H1 (cell line): ENCODE results near the gene IRF4. TPM values are rescaled to one million over a fixed set of nuclear protein-coding genes. Genes with fewer than 3 reads are reported as not detected.

Experiments
- CTCF ChIA-PET: fragments of 300-600 bp; sonication (Branson Sonifier 250); formaldehyde crosslinking; loops from one replicate; lab custom pipeline; 2021; ENCODE audit not compliant: partially characterized antibody; lab: Charles Lee
- POLR2A ChIA-PET: fragments of 300-600 bp; sonication (Branson Sonifier 250); formaldehyde crosslinking; loops from one replicate; lab custom pipeline; 2021; ENCODE audit warnings: inconsistent platforms; ENCODE audit not compliant: partially characterized antibody; lab: Charles Lee
- DNase-seq, 2 experiments: peaks; one replicate each; pipeline versions ENCODE4 v3.0.0 to v3.0.0-alpha.2; 2010 to 2022; ENCODE audit warnings: low spot score in 2 of 2, low read depth in 1 of 2, mixed read lengths in 1 of 2
- FAIRE-seq: peaks from 2 replicates; lab custom pipeline; 2011; peaks lifted over from hg19 to GRCh38; lab: Jason Lieb, UNC
- H2AFZ ChIP-seq: 2 replicates; pipeline ENCODE4 v1.8.1; 2012; ENCODE audit warnings: low read length, inconsistent platforms
- H2AK5ac ChIP-seq: 2 replicates; pipeline ENCODE4 v1.6.1; 2013; ENCODE audit warnings: low read depth, low read length
- H2BK120ac ChIP-seq: replicated peaks from 2 replicates; pipeline ENCODE3; 2013; ENCODE audit warnings: low read depth, low read length, inconsistent platforms
- H2BK12ac ChIP-seq: 2 replicates; pipeline ENCODE4 v1.6.1; 2013; ENCODE audit warnings: low read depth, low read length
- H2BK15ac ChIP-seq: 2 replicates; pipeline ENCODE4 v1.6.1; 2013; ENCODE audit warnings: low read length
- H2BK20ac ChIP-seq: 2 replicates; pipeline ENCODE4 v1.6.1; 2013; ENCODE audit warnings: low read length
- H2BK5ac ChIP-seq: 2 replicates; pipeline ENCODE4 v1.6.1; 2013; ENCODE audit warnings: low read depth, low read length
- H3K14ac ChIP-seq: 2 replicates; pipeline ENCODE4 v1.6.1; 2013; ENCODE audit warnings: inconsistent platforms; ENCODE audit not compliant: insufficient read length
- H3K18ac ChIP-seq: 2 replicates; pipeline ENCODE4 v1.6.1; 2013; ENCODE audit warnings: low read length; ENCODE audit errors: extremely low read depth
- H3K23ac ChIP-seq: 2 replicates; pipeline ENCODE4 v1.6.1; 2013; ENCODE audit warnings: inconsistent platforms; ENCODE audit not compliant: insufficient read length
- H3K23me2 ChIP-seq: 2 replicates; pipeline ENCODE4 v1.6.1; 2013; ENCODE audit warnings: low read depth, low read length
- H3K27ac ChIP-seq: 2 replicates; pipeline ENCODE4 v1.6.1; 2011; ENCODE audit warnings: low read depth, low read length, inconsistent platforms
- H3K27me3 ChIP-seq, 4 experiments: replicated peaks in 1 of 4; 1 replicate in 1 of 4; 2 replicates in 3 of 4; pipeline versions ENCODE4 v1.6.1 to v1.8.1; 2011 to 2013; ENCODE audit warnings: low read length in 3 of 4, mild to moderate bottlenecking in 3 of 4, inconsistent platforms in 2 of 4, mixed read lengths in 2 of 4, moderate library complexity in 1 of 4; ENCODE audit not compliant: control insufficient read depth in 3 of 4, insufficient read depth in 3 of 4; ENCODE audit errors: extremely low read depth in 1 of 4
- H3K36me3 ChIP-seq, 4 experiments: 2 replicates each; pipeline versions ENCODE4 v1.6.1 to v1.8.1; 2011 to 2013; ENCODE audit warnings: mild to moderate bottlenecking in 4 of 4, low read length in 3 of 4, moderate library complexity in 2 of 4, control low read depth in 1 of 4, inconsistent platforms in 1 of 4; ENCODE audit not compliant: insufficient read depth in 4 of 4, control insufficient read depth in 2 of 4
- H3K4ac ChIP-seq: replicated peaks from 2 replicates; pipeline ENCODE3; 2013; ENCODE audit warnings: low read length, low read depth, mixed read lengths, inconsistent platforms; ENCODE audit not compliant: insufficient read length
- H3K4me1 ChIP-seq, 4 experiments: replicated peaks in 1 of 4; 1 replicate in 1 of 4; 2 replicates in 3 of 4; pipeline versions ENCODE4 v1.6.1 to v1.8.1; 2011 to 2013; ENCODE audit warnings: low read length in 3 of 4, inconsistent platforms in 2 of 4, mixed read lengths in 1 of 4; ENCODE audit not compliant: insufficient read depth in 4 of 4, control insufficient read depth in 3 of 4
- H3K4me2 ChIP-seq, 2 experiments: 2 replicates each; pipeline versions ENCODE4 v1.6.1 to v1.8.1; 2011 to 2013; ENCODE audit warnings: low read depth in 2 of 2, low read length in 2 of 2, control low read depth in 1 of 2, inconsistent platforms in 1 of 2, mild to moderate bottlenecking in 1 of 2; ENCODE audit not compliant: insufficient read depth in 1 of 2
- H3K4me3 ChIP-seq, 4 experiments: fragments of 200-600, 300-600 bp in 1 of 4; sonication (generic), shearing (Covaris generic), sonication (Bioruptor Twin) in 1 of 4; 2 replicates each; pipeline versions ENCODE4 v1.5.1 to v1.8.1; 2011 to 2016; ENCODE audit warnings: low read length in 4 of 4, low read depth in 3 of 4, control low read depth in 2 of 4, inconsistent platforms in 2 of 4, mild to moderate bottlenecking in 2 of 4, mixed read lengths in 1 of 4, moderate library complexity in 1 of 4; ENCODE audit not compliant: insufficient read depth in 2 of 4; ENCODE audit errors: extremely low read depth in 1 of 4
- H3K56ac ChIP-seq: replicated peaks from 2 replicates; pipeline ENCODE3; 2013; ENCODE audit warnings: low read depth, mild to moderate bottlenecking, mixed read lengths, low read length, inconsistent platforms; ENCODE audit not compliant: insufficient read length
- H3K79me1 ChIP-seq: 2 replicates; pipeline ENCODE4 v1.6.1; 2013; ENCODE audit warnings: low read depth, low read length, control low read depth
- H3K79me2 ChIP-seq, 2 experiments: 2 replicates each; pipeline versions ENCODE4 v1.6.1 to v1.8.1; 2012 to 2013; ENCODE audit warnings: low read length in 2 of 2, mild to moderate bottlenecking in 2 of 2, inconsistent platforms in 1 of 2; ENCODE audit not compliant: insufficient read depth in 2 of 2, control insufficient read depth in 1 of 2
- H3K9ac ChIP-seq, 4 experiments: replicated peaks in 1 of 4; 1 replicate in 1 of 4; 2 replicates in 3 of 4; pipeline versions ENCODE4 v1.6.1 to v1.8.1; 2011 to 2013; ENCODE audit warnings: low read depth in 3 of 4, low read length in 3 of 4, control low read depth in 2 of 4, mild to moderate bottlenecking in 2 of 4, moderate library complexity in 2 of 4, inconsistent platforms in 1 of 4; ENCODE audit errors: extremely low read depth in 1 of 4
- H3K9me3 ChIP-seq, 2 experiments: 2 replicates each; pipeline versions ENCODE4 v1.6.1 to v1.8.1; 2012 to 2013; ENCODE audit warnings: mild to moderate bottlenecking in 2 of 2, moderate library complexity in 2 of 2, control low read depth in 1 of 2, inconsistent platforms in 1 of 2, low read depth in 1 of 2, low read length in 1 of 2, mixed read lengths in 1 of 2; ENCODE audit not compliant: insufficient read depth in 2 of 2
- H4K20me1 ChIP-seq, 2 experiments: replicated peaks in 1 of 2; 2 replicates each; pipeline versions ENCODE3 to v1.8.1; 2011 to 2013; ENCODE audit warnings: inconsistent platforms in 2 of 2, low read length in 2 of 2, mild to moderate bottlenecking in 1 of 2; ENCODE audit not compliant: insufficient read depth in 2 of 2, control insufficient read depth in 1 of 2
- H4K5ac ChIP-seq: 2 replicates; pipeline ENCODE4 v1.6.1; 2013; ENCODE audit warnings: low read length, low read depth, mixed read lengths, inconsistent platforms; ENCODE audit not compliant: insufficient read length
- H4K8ac ChIP-seq: 2 replicates; pipeline ENCODE4 v1.8.0; 2013; ENCODE audit warnings: mild to moderate bottlenecking, moderate library complexity, low read length, inconsistent platforms; ENCODE audit not compliant: insufficient read depth; ENCODE audit errors: extremely low read depth
- H4K91ac ChIP-seq: replicated peaks from 2 replicates; pipeline ENCODE3; 2013; ENCODE audit warnings: low read length, mixed read lengths, inconsistent platforms; ENCODE audit not compliant: insufficient read length
- CEBPB ChIP-seq: IDR thresholded peaks from 2 replicates; pipeline ENCODE4 v1.6.1; 2012; ENCODE audit warnings: low read depth, low read length
- CTBP2 ChIP-seq: IDR thresholded peaks from 2 replicates; pipeline ENCODE4 v1.7.0; 2011; ENCODE audit warnings: borderline replicate concordance, mild to moderate bottlenecking, moderate library complexity, mixed read lengths, low read length; ENCODE audit not compliant: insufficient read depth, insufficient read length
- POLR2A ChIP-seq, 2 experiments: IDR thresholded peaks; 1 replicate in 1 of 2; 2 replicates in 1 of 2; pipeline ENCODE4 v1.6.1; 2011; ENCODE audit warnings: low read depth in 2 of 2, low read length in 2 of 2, mild to moderate bottlenecking in 2 of 2; ENCODE audit errors: control extremely low read depth in 1 of 2
- WGBS, 2 experiments: shearing (Covaris generic) in 1 of 2; methylation state at CpG; one replicate each; pipeline versions ENCODE4 v1.1.6 to v1.1.7; 2013 to 2015; ENCODE audit warnings: low lambda C conversion rate in 2 of 2, mixed read lengths in 2 of 2, inconsistent platforms in 1 of 2, low coverage in 1 of 2, missing lambda C conversion rate in 1 of 2; ENCODE audit not compliant: insufficient replicate concordance in 2 of 2, insufficient coverage in 1 of 2, insufficient read length in 1 of 2; ENCODE audit errors: extremely low coverage in 1 of 2, missing lambda C conversion rate in 1 of 2; 5-methylcytosine and 5-hydroxymethylcytosine counted together
- polyA plus RNA-seq, 7 experiments: library from polyadenylated mRNA; depleted of rRNA in 3 of 7; stranded (reverse) in 5 of 7; unstranded in 2 of 7; fragments of >200 nt in 5 of 7; fragments of 200-250 nt in 2 of 7; gene quantifications; 1 replicate in 5 of 7; 2 replicates in 1 of 7; 4 replicates in 1 of 7; pipeline versions ENCODE4 v1.2.1 to v1.2.3, GENCODE V29; 2011 to 2013; ENCODE audit warnings: missing spikeins in 2 of 7, mixed read lengths in 2 of 7
- total RNA-seq: library from RNA; stranded (reverse); fragmentation: NEBNext Ultra II Directional; extraction: Animal tissue kit (Norgen Biotek cat#: 25700); gene quantifications from 2 replicates; pipeline ENCODE4 v1.2.1, GENCODE V29; 2021
- TF ChIP-seq, protein P1 (sequence below): IDR thresholded peaks from 2 replicates; pipeline ENCODE4 v1.6.1; 2012; ENCODE audit warnings: inconsistent platforms

Gene IRF4
- total and polyA plus RNA-seq, 2 of the 8 experiments (the other 6 are each of a cell fraction or from before 2014, with no cell fraction given) = 0.77 to 2.1 TPM

GRCh38 chr6:400815-401214 lies 9.3 kb downstream of the IRF4 start:
- Histone ChIP-seq H3K4ac (no peak overlapping the region), H2BK120ac (no peak overlapping the region), H3K23me2 (no peaks in the 10 kb centered on the region), H3K9me3 (no peaks in the 10 kb centered on the region), H3K9ac (no peak overlapping the region), H2AFZ (no peak overlapping the region), H4K8ac (no peak overlapping the region), H2BK5ac (no peak overlapping the region), H3K79me1 (no peaks in the 10 kb centered on the region), H3K4me1 (no peaks in the 10 kb centered on the region), H2BK12ac (no peak overlapping the region), H4K5ac (no peak overlapping the region), H3K23ac (no peak overlapping the region), H3K4me2 (no peak overlapping the region), H3K56ac (no peak overlapping the region), H4K20me1 (peaks cover 0 to under 1% of the 10 kb centered on the region in 2 experiments), H4K91ac (no peak overlapping the region), H3K27me3 (0 out of 7 replicates have a peak, but pooled peaks cover 0 to under 1% (median 0%) of the 10 kb centered on the region in 4 experiments), H2BK15ac (no peak overlapping the region), H3K27ac (no peak overlapping the region), H3K4me3 (no peak overlapping the region), H3K36me3 (no peaks in the 10 kb centered on the region), H2AK5ac (no peak overlapping the region), H2BK20ac (no peak overlapping the region), H3K79me2 (no peaks in the 10 kb centered on the region), H3K14ac (no peak overlapping the region), H3K18ac (no peak overlapping the region)
- FAIRE-seq (no peak), DNase-seq (no peak)
- no peak for TF ChIP-seq CTBP2
- TF ChIP-seq POLR2A (IDR thresholded peaks at IDR 0.05; ENCODE audit: control extremely low read depth in 1 of 2, low read depth in 2 of 2, low read length in 2 of 2) = no peak
- TF ChIP-seq, protein P1, sequence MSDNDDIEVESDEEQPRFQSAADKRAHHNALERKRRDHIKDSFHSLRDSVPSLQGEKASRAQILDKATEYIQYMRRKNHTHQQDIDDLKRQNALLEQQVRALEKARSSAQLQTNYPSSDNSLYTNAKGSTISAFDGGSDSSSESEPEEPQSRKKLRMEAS = no peak
- TF ChIP-seq CEBPB = no peak
- ChIA-PET POLR2A (interaction anchor here (1.2 kb wide), 1 partner anchor 9 kb away, joined by 4 read pairs; the partner anchor contains the start of gene IRF4), CTCF (interaction anchor here (1.0 to 1.1 kb wide), 2 partner anchors 8 to 49 kb away, joined by 3 read pairs; no protein-coding TSS in a partner anchor)
- WGBS, 2 experiments = 86% methylated on average over 6 of the region's 6 CpGs; no CpG with 5 or more reads in 1 of the 2 experiments
